Astrocyte (in vitro differentiated cells and primary cell): ENCODE data around the gene SLC16A12. TPM values are rescaled to one million over a fixed set of nuclear protein-coding genes. Genes with fewer than 3 reads are reported as not detected.

Experiments
- DNase-seq: peaks from one replicate; pipeline ENCODE4 v3.0.0-alpha.2; 2010; ENCODE audit warnings: low read depth
- FAIRE-seq: peaks from 2 replicates; lab custom pipeline; 2011; peaks lifted over from hg19 to GRCh38; lab: Jason Lieb, UNC
- H2AFZ ChIP-seq: 2 replicates; pipeline ENCODE4 v1.6.0; 2012; ENCODE audit warnings: low read depth, low read length, inconsistent platforms
- H3K27ac ChIP-seq: 2 replicates; pipeline ENCODE4 v1.5.1; 2011; ENCODE audit warnings: low read depth, low read length, inconsistent platforms
- H3K27me3 ChIP-seq: 2 replicates; pipeline ENCODE4 v1.6.0; 2011; ENCODE audit warnings: low read length, inconsistent platforms; ENCODE audit not compliant: insufficient read depth
- H3K36me3 ChIP-seq: 2 replicates; pipeline ENCODE4 v1.5.1; 2011; ENCODE audit warnings: low read length, inconsistent platforms; ENCODE audit not compliant: insufficient read depth
- H3K4me1 ChIP-seq: 2 replicates; pipeline ENCODE4 v1.5.1; 2011; ENCODE audit warnings: low read length, inconsistent platforms; ENCODE audit not compliant: insufficient read depth
- H3K4me2 ChIP-seq: 2 replicates; pipeline ENCODE4 v1.6.0; 2012; ENCODE audit warnings: low read length, inconsistent platforms
- H3K4me3 ChIP-seq: 2 replicates; pipeline ENCODE4 v1.5.1; 2011; ENCODE audit warnings: low read depth, mild to moderate bottlenecking, low read length, inconsistent platforms; ENCODE audit not compliant: insufficient read depth
- H3K79me2 ChIP-seq: 2 replicates; pipeline ENCODE4 v1.6.0; 2012; ENCODE audit warnings: mild to moderate bottlenecking, low read length, inconsistent platforms; ENCODE audit not compliant: insufficient read depth
- H3K9ac ChIP-seq: 2 replicates; pipeline ENCODE4 v1.6.0; 2012; ENCODE audit warnings: mild to moderate bottlenecking, low read length, inconsistent platforms
- H3K9me3 ChIP-seq: 2 replicates; pipeline ENCODE4 v1.5.1; 2012; ENCODE audit warnings: low read depth, mild to moderate bottlenecking, low read length, inconsistent platforms; ENCODE audit not compliant: insufficient read depth
- H4K20me1 ChIP-seq: 2 replicates; pipeline ENCODE4 v1.6.0; 2012; ENCODE audit warnings: low read length, inconsistent platforms; ENCODE audit not compliant: insufficient read depth
- H3K27ac Mint-ChIP-seq: one replicate; pipeline ENCODE4 v1.8.0; 2021; ENCODE audit warnings: mild to moderate bottlenecking, mixed read lengths; ENCODE audit not compliant: unreplicated experiment
- H3K27me3 Mint-ChIP-seq: one replicate; pipeline ENCODE4 v1.8.0; 2021; ENCODE audit warnings: low read depth, mixed read lengths; ENCODE audit not compliant: unreplicated experiment
- H3K36me3 Mint-ChIP-seq: one replicate; pipeline ENCODE4 v1.8.0; 2021; ENCODE audit warnings: low read depth, mixed read lengths; ENCODE audit not compliant: unreplicated experiment
- H3K4me1 Mint-ChIP-seq: one replicate; pipeline ENCODE4 v1.8.0; 2021; ENCODE audit warnings: low read depth, mixed read lengths; ENCODE audit not compliant: unreplicated experiment
- H3K4me3 Mint-ChIP-seq: one replicate; pipeline ENCODE4 v1.8.0; 2021; ENCODE audit warnings: mild to moderate bottlenecking, moderate library complexity, mixed read lengths; ENCODE audit not compliant: unreplicated experiment
- H3K9me3 Mint-ChIP-seq: one replicate; pipeline ENCODE4 v1.8.0; 2021; ENCODE audit warnings: mild to moderate bottlenecking, mixed read lengths; ENCODE audit not compliant: unreplicated experiment
- CTCF ChIP-seq: IDR thresholded peaks from 2 replicates; pipeline ENCODE4 v1.5.1; 2011; ENCODE audit warnings: low read depth, mild to moderate bottlenecking, inconsistent platforms, low read length, moderate library complexity; ENCODE audit not compliant: insufficient read depth
- EZH2 ChIP-seq: IDR thresholded peaks from 2 replicates; pipeline ENCODE4 v1.6.1; 2012; ENCODE audit warnings: mild to moderate bottlenecking, low read length, inconsistent platforms; ENCODE audit not compliant: insufficient read depth
- total RNA-seq: library from RNA; stranded (reverse); gene quantifications from 2 replicates; pipeline ENCODE4 v1.2.1, GENCODE V29; 2021

The SLC16A12 gene
- total RNA-seq, 1 donor from 2014 or later: 0.59 TPM

GRCh38 chr10:89575031-89575430, 39.6 kb upstream of the SLC16A12 start:
- Histone ChIP-seq H3K9ac (no peak overlapping the region), H3K36me3 (no peaks in the 10 kb centered on the region), H2AFZ (no peak overlapping the region), H3K27me3 (no peaks in the 10 kb centered on the region), H3K79me2 (no peaks in the 10 kb centered on the region), H3K4me1 (peaks cover 10% of the 10 kb centered on the region), H3K27ac (no peak overlapping the region), H3K4me2 (peak overlapping the region; percentile 47), H3K4me3 (no peak overlapping the region), H3K9me3 (no peaks in the 10 kb centered on the region), H4K20me1 (no peaks in the 10 kb centered on the region)
- no peak for FAIRE-seq
- H3K4me1 Mint-ChIP-seq: no peaks in the 10 kb centered on the region
- peaks cover 4% of the 10 kb centered on the region for H3K9me3 Mint-ChIP-seq
- TF ChIP-seq EZH2: no peak
- no peak for TF ChIP-seq CTCF
- H3K27ac Mint-ChIP-seq: no peak overlapping the region
- DNase-seq: no peak
- no peaks in the 10 kb centered on the region for H3K36me3 Mint-ChIP-seq
- H3K27me3 Mint-ChIP-seq: no peaks in the 10 kb centered on the region
- H3K4me3 Mint-ChIP-seq: no peak overlapping the region

GRCh38 chr10:89574368-89574767, 39.0 kb upstream of the SLC16A12 start:
- Histone ChIP-seq H4K20me1 (no peaks in the 10 kb centered on the region), H3K36me3 (no peaks in the 10 kb centered on the region), H3K4me3 (no peak overlapping the region), H3K4me1 (peaks cover 10% of the 10 kb centered on the region), H3K79me2 (no peaks in the 10 kb centered on the region), H3K27ac (no peak overlapping the region), H2AFZ (no peak overlapping the region), H3K9ac (no peak overlapping the region), H3K4me2 (peak overlapping the region; percentile 1), H3K27me3 (no peaks in the 10 kb centered on the region), H3K9me3 (no peaks in the 10 kb centered on the region)
- FAIRE-seq (no peak), DNase-seq (peak; percentile 61)
- no peaks in the 10 kb centered on the region for H3K36me3 Mint-ChIP-seq
- TF ChIP-seq EZH2: no peak
- TF ChIP-seq CTCF: no peak
- peaks cover 4% of the 10 kb centered on the region for H3K9me3 Mint-ChIP-seq
- H3K27me3 Mint-ChIP-seq: no peaks in the 10 kb centered on the region
- no peak overlapping the region for H3K27ac Mint-ChIP-seq
- H3K4me1 Mint-ChIP-seq: no peaks in the 10 kb centered on the region
- no peak overlapping the region for H3K4me3 Mint-ChIP-seq

GRCh38 chr10:89567576-89568245, 32.3 kb upstream of the SLC16A12 start:
- Histone ChIP-seq H3K9ac (no peak overlapping the region), H2AFZ (no peak overlapping the region), H3K27me3 (peaks cover 2% of the 10 kb centered on the region), H3K4me3 (no peak overlapping the region), H3K4me1 (no peaks in the 10 kb centered on the region), H3K79me2 (no peaks in the 10 kb centered on the region), H4K20me1 (no peaks in the 10 kb centered on the region), H3K4me2 (no peak overlapping the region), H3K9me3 (no peaks in the 10 kb centered on the region), H3K27ac (no peak overlapping the region), H3K36me3 (no peaks in the 10 kb centered on the region)
- TF ChIP-seq EZH2 (no peak), CTCF (no peak)
- no peaks in the 10 kb centered on the region for H3K36me3 Mint-ChIP-seq
- H3K4me1 Mint-ChIP-seq: no peaks in the 10 kb centered on the region
- no peaks in the 10 kb centered on the region for H3K27me3 Mint-ChIP-seq
- no peaks in the 10 kb centered on the region for H3K9me3 Mint-ChIP-seq
- no peak overlapping the region for H3K27ac Mint-ChIP-seq
- FAIRE-seq: no peak
- DNase-seq: no peak
- H3K4me3 Mint-ChIP-seq: no peak overlapping the region
